PC-3 (cell line): ENCODE measurements around the gene TPRX1. TPM values are rescaled to one million over a fixed set of nuclear protein-coding genes. Genes with fewer than 3 reads are reported as not detected.
"Not testable (repeated sequence)": the region's sequence is repeated elsewhere in the genome, so short reads cannot be mapped to it uniquely, and the experiment has no call there.

Experiments
- ATAC-seq: fragments of 200-7000 bp; cut with Tn5 transposase; 2 replicates; pipeline ENCODE4 v1.9.1; 2020; ENCODE audit warnings: mild to moderate bottlenecking, moderate library complexity
- BruUV-seq: library from RNA; stranded (reverse); fragments of 400-500 nt; replicated peaks from 2 replicates; lab custom pipeline; 2021; lab: Mats Ljungman, UMichigan
- CTCF ChIA-PET: fragments of 300-600 bp; sonication (Branson Sonifier 250); formaldehyde crosslinking; loops from one replicate; lab custom pipeline; 2022; ENCODE audit warnings: antibody characterized with exemption; lab: Charles Lee
- POLR2A ChIA-PET: fragments of 300-600 bp; sonication (Branson Sonifier 250); formaldehyde crosslinking; loops from one replicate; lab custom pipeline; 2022; ENCODE audit warnings: antibody characterized with exemption; ENCODE audit not compliant: unreplicated experiment; lab: Charles Lee
- DNase-seq: peaks from one replicate; pipeline ENCODE4 v3.0.0-alpha.2; 2015
- H2AFZ ChIP-seq: fragments of 300-600 bp; sonication (generic); 2 replicates; pipeline ENCODE4 v1.6.0; 2016; ENCODE audit warnings: antibody characterized with exemption, low read length
- H3F3A ChIP-seq: fragments of 300-600 bp; sonication (generic); one replicate; pipeline ENCODE4 v1.6.0; 2017; ENCODE audit warnings: antibody characterized with exemption, low read length, control low read depth, mild to moderate bottlenecking; ENCODE audit not compliant: unreplicated experiment
- H3K27ac ChIP-seq: fragments of 300-600 bp; sonication (generic); 2 replicates; pipeline ENCODE4 v1.5.1; 2016; ENCODE audit warnings: mild to moderate bottlenecking, low read length
- H3K27me3 ChIP-seq: fragments of 300-600 bp; sonication (generic); 2 replicates; pipeline ENCODE4 v1.6.1; 2016; ENCODE audit warnings: low read length, mixed read lengths
- H3K36me3 ChIP-seq: fragments of 300-600 bp; sonication (generic); 2 replicates; pipeline ENCODE4 v1.6.1; 2016; ENCODE audit warnings: low read depth, mixed run types, low read length, mixed read lengths
- H3K4me1 ChIP-seq: fragments of 300-600 bp; sonication (generic); 2 replicates; pipeline ENCODE4 v1.5.1; 2016; ENCODE audit warnings: low read length; ENCODE audit not compliant: insufficient read depth
- H3K4me2 ChIP-seq: fragments of 300-600 bp; sonication (generic); 2 replicates; pipeline ENCODE4 v1.6.0; 2016; ENCODE audit warnings: low read length
- H3K4me3 ChIP-seq: fragments of 300-600 bp; sonication (generic); 2 replicates; pipeline ENCODE4 v1.5.1; 2016; ENCODE audit warnings: mild to moderate bottlenecking, low read length, mixed read lengths
- H3K79me2 ChIP-seq: fragments of 300-600 bp; sonication (generic); 2 replicates; pipeline ENCODE4 v1.6.1; 2017; ENCODE audit warnings: low read length, mixed read lengths
- H3K9ac ChIP-seq: fragments of 300-600 bp; sonication (generic); 2 replicates; pipeline ENCODE4 v1.6.0; 2016; ENCODE audit warnings: mild to moderate bottlenecking, low read length
- H3K9me2 ChIP-seq: fragments of 300-600 bp; sonication (generic); replicated peaks from 2 replicates; pipeline ENCODE4 v1.6.1; 2016; ENCODE audit warnings: mixed run types, low read length, mixed read lengths
- H3K9me3 ChIP-seq: fragments of 300-600 bp; sonication (generic); 2 replicates; pipeline ENCODE4 v1.6.1; 2016; ENCODE audit warnings: low read length, mixed read lengths
- H4K20me1 ChIP-seq: fragments of 300-600 bp; sonication (generic); 2 replicates; pipeline ENCODE4 v1.6.1; 2016; ENCODE audit warnings: low read length, mixed read lengths
- EZH2 ChIP-seq: fragments of 300-600 bp; sonication (generic); IDR thresholded peaks from one replicate; pipeline ENCODE4 v1.6.1; 2017; ENCODE audit warnings: antibody characterized with exemption, mild to moderate bottlenecking, low read length; ENCODE audit not compliant: unreplicated experiment
- EZH2phosphoT487 ChIP-seq: fragments of 300-600 bp; sonication (generic); IDR thresholded peaks from 2 replicates; pipeline ENCODE4 v1.6.1; 2018; ENCODE audit warnings: mild to moderate bottlenecking, antibody characterized with exemption, low read length, borderline replicate concordance
- intact Hi-C: fragments of 100-400 bp; cut with micrococcal nuclease; formaldehyde crosslinking; loops from 2 replicates; pipeline ENCODE4 v1.9.0; 2023
- total RNA-seq: library from RNA; depleted of rRNA; stranded (reverse); fragments of >200 nt; gene quantifications from 2 replicates; pipeline ENCODE4 v1.2.3, GENCODE V29; 2014
- TF ChIP-seq, protein P1 (sequence below): fragments of 300-600 bp; sonication (generic); conservative IDR thresholded peaks from 2 replicates; pipeline ENCODE4 v1.5.1; 2017; ENCODE audit warnings: antibody characterized with exemption, low read depth, mild to moderate bottlenecking, low read length

TPRX1 gene
- total RNA-seq, 1 experiment from 2014 or later, result not detected

DNA sequence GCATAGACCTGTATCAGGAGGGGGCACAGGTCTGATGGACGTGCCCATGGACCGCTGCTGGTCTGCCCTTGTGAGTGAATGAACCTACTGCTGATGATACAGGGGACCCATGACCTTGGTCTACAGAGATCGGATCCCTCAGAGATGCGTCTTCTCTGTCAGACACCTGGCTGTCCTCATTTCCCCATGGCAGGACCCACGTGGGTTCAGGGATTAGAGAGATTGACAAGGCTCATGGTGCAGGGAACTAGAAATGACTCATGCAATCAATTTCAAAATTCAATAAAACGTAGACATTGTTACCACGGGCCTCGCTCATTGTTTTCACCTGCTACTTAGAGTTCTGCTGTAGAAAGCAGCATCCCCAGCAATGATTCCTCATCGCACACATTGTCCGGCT lies 962 bp upstream of the TPRX1 start:
- no peak for DNase-seq
- no peak overlapping the region for H3K27ac ChIP-seq
- H3K9ac ChIP-seq, result no peak overlapping the region
- H4K20me1 ChIP-seq, result no peaks in the 10 kb centered on the region
- no peaks in the 10 kb centered on the region for H3K4me1 ChIP-seq
- no peaks in the 10 kb centered on the region for H3F3A ChIP-seq
- H3K9me3 ChIP-seq, result no peaks in the 10 kb centered on the region
- intact Hi-C loops, result no loop called here
- TF ChIP-seq EZH2phosphoT487, result no peak
- ChIA-PET POLR2A (no interaction called here), CTCF (no interaction called here)
- no peak overlapping the region for H3K4me2 ChIP-seq
- H3K4me3 ChIP-seq, result no peak overlapping the region
- H3K79me2 ChIP-seq, result no peaks in the 10 kb centered on the region
- no peaks in the 10 kb centered on the region for H3K36me3 ChIP-seq
- no peak for ATAC-seq
- no peaks in the 10 kb centered on the region for H3K27me3 ChIP-seq
- no peak overlapping the region for H2AFZ ChIP-seq
- no peaks in the 10 kb centered on the region for H3K9me2 ChIP-seq
- BruUV-seq, result no TSS peak

DNA sequence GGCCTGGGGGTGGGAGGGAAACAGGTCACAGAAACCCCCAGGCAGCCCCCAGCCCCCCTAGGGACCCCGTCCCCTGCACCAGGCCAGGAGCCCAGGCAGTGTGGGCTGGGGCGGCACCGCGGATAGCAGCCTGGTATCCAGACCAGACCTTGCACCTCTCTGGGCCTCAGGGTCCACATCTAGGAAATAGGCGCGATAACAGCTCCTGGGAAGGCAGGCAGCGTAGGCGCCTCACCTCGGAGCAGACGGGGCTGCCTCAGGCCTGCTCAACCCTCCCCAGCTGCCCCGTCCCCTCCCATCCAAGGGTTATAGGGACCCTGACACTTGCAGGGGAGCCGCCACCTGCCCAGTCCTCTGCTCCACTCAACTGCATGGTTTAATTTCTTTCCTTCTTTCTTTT lies 680 bp downstream of the TPRX1 start:
- H3K4me2 ChIP-seq, H4K20me1 ChIP-seq, H3K36me3 ChIP-seq, CTCF ChIA-PET, H3F3A ChIP-seq, H3K4me1 ChIP-seq, H3K79me2 ChIP-seq, H3K27me3 ChIP-seq, H3K9me3 ChIP-seq, H3K4me3 ChIP-seq, BruUV-seq, H3K9me2 ChIP-seq, POLR2A ChIA-PET, DNase-seq, H2AFZ ChIP-seq, H3K27ac ChIP-seq, ATAC-seq, H3K9ac ChIP-seq, intact Hi-C loops: not testable (repeated sequence)

DNA sequence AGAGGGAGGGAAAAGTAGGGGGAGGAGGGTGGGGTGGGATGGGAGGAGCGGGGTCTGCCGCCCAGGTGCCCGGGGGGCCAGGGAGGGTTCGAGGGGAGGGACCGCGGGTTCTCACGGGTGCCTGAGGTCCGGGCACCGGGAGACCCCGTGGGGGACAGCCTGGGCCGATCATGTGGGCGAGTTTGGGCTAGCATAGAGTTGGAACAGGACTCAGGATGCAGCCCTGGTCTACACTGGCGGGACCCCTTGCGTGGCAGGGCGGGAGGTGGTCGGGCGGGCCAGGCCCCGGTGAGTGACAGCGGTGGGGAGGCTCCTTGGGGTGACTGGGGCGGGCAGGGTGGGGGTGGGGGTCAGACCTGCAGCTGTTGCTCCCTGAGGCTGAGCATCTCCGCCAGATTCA lies 1.2 kb downstream of the TPRX1 start:
- CTCF ChIA-PET, H3K79me2 ChIP-seq, POLR2A ChIA-PET, H3K4me2 ChIP-seq, intact Hi-C loops, H3K9me2 ChIP-seq, H3K27ac ChIP-seq, H3K4me3 ChIP-seq, H3K9ac ChIP-seq, H3F3A ChIP-seq, H4K20me1 ChIP-seq, ATAC-seq, H3K4me1 ChIP-seq, BruUV-seq, H3K36me3 ChIP-seq, DNase-seq, H3K27me3 ChIP-seq, H2AFZ ChIP-seq, H3K9me3 ChIP-seq: not testable (repeated sequence)

DNA sequence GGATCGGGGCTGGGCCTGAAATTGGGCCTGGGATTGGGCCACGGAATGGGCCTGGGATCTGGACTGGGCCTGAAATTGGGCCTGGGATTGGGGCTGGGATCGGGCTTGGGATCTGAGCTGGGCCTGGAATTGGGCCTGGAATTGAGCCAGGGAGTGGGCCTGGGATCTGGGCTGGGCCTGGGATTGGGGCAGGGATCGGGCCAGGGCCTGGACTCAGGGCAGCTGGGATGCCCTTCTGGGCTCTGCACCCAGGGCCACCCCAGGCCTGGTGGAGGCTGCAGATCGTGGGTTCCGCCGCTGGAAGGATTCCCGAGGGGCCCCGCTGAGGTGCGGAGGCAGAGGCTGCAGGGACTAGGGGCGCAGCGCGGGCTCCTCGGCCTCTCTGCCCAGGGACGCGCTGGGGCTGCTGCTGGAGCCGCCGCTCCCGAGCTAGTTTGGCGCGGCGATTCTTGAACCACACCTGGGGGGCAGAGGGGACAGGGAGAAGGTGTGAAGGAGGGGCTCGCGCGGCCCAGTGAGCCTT lies 1.8 kb downstream of the TPRX1 start:
- H3K27me3 ChIP-seq, result no peaks in the 10 kb centered on the region
- ChIA-PET POLR2A (no interaction called here), CTCF (no interaction called here)
- H2AFZ ChIP-seq, result no peak overlapping the region
- no peak overlapping the region for H3K9ac ChIP-seq
- no peaks in the 10 kb centered on the region for H4K20me1 ChIP-seq
- no peaks in the 10 kb centered on the region for H3K9me3 ChIP-seq
- H3F3A ChIP-seq, result no peaks in the 10 kb centered on the region
- no peak overlapping the region for H3K4me2 ChIP-seq
- no peaks in the 10 kb centered on the region for H3K36me3 ChIP-seq
- H3K9me2 ChIP-seq, result no peaks in the 10 kb centered on the region
- H3K4me1 ChIP-seq, result no peaks in the 10 kb centered on the region
- no peak for ATAC-seq
- BruUV-seq, result no TSS peak
- intact Hi-C loops, result no loop called here
- H3K79me2 ChIP-seq, result no peaks in the 10 kb centered on the region
- no peak overlapping the region for H3K27ac ChIP-seq
- no peak overlapping the region for H3K4me3 ChIP-seq
- TF ChIP-seq, protein P1, sequence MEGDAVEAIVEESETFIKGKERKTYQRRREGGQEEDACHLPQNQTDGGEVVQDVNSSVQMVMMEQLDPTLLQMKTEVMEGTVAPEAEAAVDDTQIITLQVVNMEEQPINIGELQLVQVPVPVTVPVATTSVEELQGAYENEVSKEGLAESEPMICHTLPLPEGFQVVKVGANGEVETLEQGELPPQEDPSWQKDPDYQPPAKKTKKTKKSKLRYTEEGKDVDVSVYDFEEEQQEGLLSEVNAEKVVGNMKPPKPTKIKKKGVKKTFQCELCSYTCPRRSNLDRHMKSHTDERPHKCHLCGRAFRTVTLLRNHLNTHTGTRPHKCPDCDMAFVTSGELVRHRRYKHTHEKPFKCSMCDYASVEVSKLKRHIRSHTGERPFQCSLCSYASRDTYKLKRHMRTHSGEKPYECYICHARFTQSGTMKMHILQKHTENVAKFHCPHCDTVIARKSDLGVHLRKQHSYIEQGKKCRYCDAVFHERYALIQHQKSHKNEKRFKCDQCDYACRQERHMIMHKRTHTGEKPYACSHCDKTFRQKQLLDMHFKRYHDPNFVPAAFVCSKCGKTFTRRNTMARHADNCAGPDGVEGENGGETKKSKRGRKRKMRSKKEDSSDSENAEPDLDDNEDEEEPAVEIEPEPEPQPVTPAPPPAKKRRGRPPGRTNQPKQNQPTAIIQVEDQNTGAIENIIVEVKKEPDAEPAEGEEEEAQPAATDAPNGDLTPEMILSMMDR, result no peak
- TF ChIP-seq EZH2phosphoT487 (no peak), EZH2 (no peak)
- no peak for DNase-seq
